Glutamatergic neuron (in vitro differentiated cells): ENCODE data around the gene NUDCD3. TPM values are rescaled to one million over a fixed set of nuclear protein-coding genes. Genes with fewer than 3 reads are reported as not detected.

Experiments
- DNase-seq: peaks from one replicate; pipeline ENCODE4 v3.0.0; 2022
- H3K27ac Mint-ChIP-seq: one replicate; pipeline ENCODE4 v1.8.0; 2020; ENCODE audit warnings: mild to moderate bottlenecking, mixed read lengths, inconsistent platforms; ENCODE audit not compliant: unreplicated experiment
- H3K27me3 Mint-ChIP-seq: one replicate; pipeline ENCODE4 v1.8.0; 2020; ENCODE audit warnings: mild to moderate bottlenecking, moderate library complexity, mixed read lengths, inconsistent platforms; ENCODE audit not compliant: unreplicated experiment
- H3K36me3 Mint-ChIP-seq: one replicate; pipeline ENCODE4 v1.8.0; 2020; ENCODE audit warnings: mild to moderate bottlenecking, mixed read lengths, inconsistent platforms; ENCODE audit not compliant: unreplicated experiment
- H3K4me1 Mint-ChIP-seq: one replicate; pipeline ENCODE4 v1.8.0; 2020; ENCODE audit warnings: mild to moderate bottlenecking, low read depth, mixed read lengths, inconsistent platforms; ENCODE audit not compliant: unreplicated experiment
- H3K4me3 Mint-ChIP-seq: one replicate; pipeline ENCODE4 v1.8.0; 2020; ENCODE audit warnings: mild to moderate bottlenecking, mixed read lengths, inconsistent platforms; ENCODE audit not compliant: unreplicated experiment
- H3K9me3 Mint-ChIP-seq: one replicate; pipeline ENCODE4 v1.8.0; 2020; ENCODE audit warnings: mild to moderate bottlenecking, moderate library complexity, mixed read lengths, inconsistent platforms; ENCODE audit not compliant: unreplicated experiment
- total RNA-seq: library from RNA; stranded (reverse); fragmentation: NEBNext Ultra II Directional; extraction: Animal tissue kit (Norgen Biotek cat#: 25700); gene quantifications from one replicate; pipeline ENCODE4 v1.2.1, GENCODE V29; 2021; ENCODE audit not compliant: unreplicated experiment
- TF ChIP-seq, protein P1 (sequence below): fragments of 200-600 bp; sonication (generic); IDR thresholded peaks from one replicate; pipeline ENCODE4 v1.5.0; 2021; ENCODE audit not compliant: partially characterized antibody, unreplicated experiment

The NUDCD3 gene
- total RNA-seq, 1 donor from 2014 or later: 151 TPM

DNA sequence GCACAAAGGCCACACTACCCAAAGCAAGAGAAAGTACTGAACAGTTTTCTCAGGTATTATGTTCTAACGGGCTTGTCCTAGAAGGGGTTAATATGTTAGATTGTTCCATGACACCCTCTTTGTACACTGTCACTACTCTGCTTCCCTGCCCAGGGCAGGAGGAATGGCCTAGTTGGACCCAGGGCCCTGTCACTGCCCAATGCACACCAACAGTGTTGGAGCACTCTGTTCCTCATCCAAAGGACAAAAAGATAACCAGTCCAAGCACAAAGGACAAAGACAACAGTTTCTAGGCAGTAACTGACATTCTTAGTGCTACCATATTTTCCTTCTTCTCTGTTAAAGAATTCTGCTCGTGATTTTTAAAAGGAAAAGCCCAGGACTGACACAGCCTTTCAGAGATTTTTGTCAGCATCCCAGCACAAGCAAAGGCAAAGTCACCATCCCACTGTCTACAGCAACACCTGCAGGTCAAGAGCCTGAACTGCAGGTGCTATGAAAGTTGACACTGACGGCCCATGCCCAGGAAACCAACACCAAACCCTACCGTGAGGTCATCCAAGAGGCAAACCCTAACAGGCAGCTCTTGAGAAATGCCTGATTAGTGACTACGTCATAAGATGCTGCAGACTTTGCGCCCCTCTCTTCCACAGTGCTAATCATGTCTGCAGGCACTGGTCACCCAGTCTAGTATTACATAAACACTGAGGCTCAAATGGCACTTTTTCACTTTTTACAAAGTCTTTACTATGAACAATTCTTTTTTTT, 13.2 kb downstream of the NUDCD3 start:
- H3K9me3 Mint-ChIP-seq: no peaks in the 10 kb centered on the region
- peaks cover 19% of the 10 kb centered on the region for H3K4me1 Mint-ChIP-seq
- peaks cover 1% of the 10 kb centered on the region for H3K36me3 Mint-ChIP-seq
- DNase-seq: peak; percentile 69
- TF ChIP-seq, protein P1, sequence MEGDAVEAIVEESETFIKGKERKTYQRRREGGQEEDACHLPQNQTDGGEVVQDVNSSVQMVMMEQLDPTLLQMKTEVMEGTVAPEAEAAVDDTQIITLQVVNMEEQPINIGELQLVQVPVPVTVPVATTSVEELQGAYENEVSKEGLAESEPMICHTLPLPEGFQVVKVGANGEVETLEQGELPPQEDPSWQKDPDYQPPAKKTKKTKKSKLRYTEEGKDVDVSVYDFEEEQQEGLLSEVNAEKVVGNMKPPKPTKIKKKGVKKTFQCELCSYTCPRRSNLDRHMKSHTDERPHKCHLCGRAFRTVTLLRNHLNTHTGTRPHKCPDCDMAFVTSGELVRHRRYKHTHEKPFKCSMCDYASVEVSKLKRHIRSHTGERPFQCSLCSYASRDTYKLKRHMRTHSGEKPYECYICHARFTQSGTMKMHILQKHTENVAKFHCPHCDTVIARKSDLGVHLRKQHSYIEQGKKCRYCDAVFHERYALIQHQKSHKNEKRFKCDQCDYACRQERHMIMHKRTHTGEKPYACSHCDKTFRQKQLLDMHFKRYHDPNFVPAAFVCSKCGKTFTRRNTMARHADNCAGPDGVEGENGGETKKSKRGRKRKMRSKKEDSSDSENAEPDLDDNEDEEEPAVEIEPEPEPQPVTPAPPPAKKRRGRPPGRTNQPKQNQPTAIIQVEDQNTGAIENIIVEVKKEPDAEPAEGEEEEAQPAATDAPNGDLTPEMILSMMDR: peak; percentile 94
- H3K27ac Mint-ChIP-seq: no peak overlapping the region
- no peak overlapping the region for H3K4me3 Mint-ChIP-seq
- H3K27me3 Mint-ChIP-seq: no peaks in the 10 kb centered on the region

DNA sequence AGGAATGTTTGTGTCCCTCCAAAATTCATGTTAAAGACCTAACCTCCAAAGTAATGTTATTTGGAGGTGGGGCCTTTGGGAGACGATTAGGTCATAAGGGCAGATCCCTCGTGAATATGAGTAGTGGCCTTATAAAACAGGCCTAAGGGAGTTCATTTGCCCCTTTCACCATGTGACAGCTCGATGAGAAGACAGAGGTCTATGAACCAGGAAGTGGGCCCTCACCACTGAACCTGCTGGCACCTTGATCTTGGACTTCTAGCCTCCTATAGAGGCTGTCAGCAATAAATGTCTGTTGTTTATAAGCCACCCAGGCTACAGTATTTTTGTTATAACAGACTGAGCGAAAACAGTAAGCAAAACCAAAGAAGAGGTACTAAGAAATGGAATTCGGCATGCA, 14.1 kb downstream of the NUDCD3 start:
- H3K36me3 Mint-ChIP-seq: no peaks in the 10 kb centered on the region
- no peak overlapping the region for H3K27ac Mint-ChIP-seq
- H3K9me3 Mint-ChIP-seq: no peaks in the 10 kb centered on the region
- H3K4me3 Mint-ChIP-seq: no peak overlapping the region
- H3K27me3 Mint-ChIP-seq: no peaks in the 10 kb centered on the region
- TF ChIP-seq, protein P1: no peak
- no peak for DNase-seq
- peaks cover 19% of the 10 kb centered on the region for H3K4me1 Mint-ChIP-seq

DNA sequence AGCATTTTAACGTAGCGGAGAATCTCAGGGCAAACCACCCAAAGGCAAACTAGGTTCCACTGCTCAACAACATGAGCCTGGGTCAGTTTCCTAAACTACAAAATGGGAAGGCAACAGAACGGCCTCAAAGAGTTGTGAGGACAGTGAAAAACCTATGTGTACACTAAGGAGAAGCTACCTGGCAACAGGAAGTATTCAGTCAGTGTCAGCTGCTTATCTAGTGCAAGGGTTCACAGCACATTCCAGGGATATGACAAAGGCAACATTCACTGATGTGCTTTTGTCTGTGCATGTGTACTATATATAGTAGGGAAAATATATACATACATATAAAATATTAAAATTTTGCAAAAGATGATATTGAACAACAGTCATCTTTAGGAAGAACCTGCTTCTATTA, 17.2 kb downstream of the NUDCD3 start:
- DNase-seq: no peak
- Mint-ChIP-seq H3K27me3 (no peaks in the 10 kb centered on the region), H3K9me3 (no peaks in the 10 kb centered on the region), H3K27ac (no peak overlapping the region), H3K4me1 (peaks cover 28% of the 10 kb centered on the region), H3K4me3 (no peak overlapping the region), H3K36me3 (no peaks in the 10 kb centered on the region)
- TF ChIP-seq, protein P1: no peak

DNA sequence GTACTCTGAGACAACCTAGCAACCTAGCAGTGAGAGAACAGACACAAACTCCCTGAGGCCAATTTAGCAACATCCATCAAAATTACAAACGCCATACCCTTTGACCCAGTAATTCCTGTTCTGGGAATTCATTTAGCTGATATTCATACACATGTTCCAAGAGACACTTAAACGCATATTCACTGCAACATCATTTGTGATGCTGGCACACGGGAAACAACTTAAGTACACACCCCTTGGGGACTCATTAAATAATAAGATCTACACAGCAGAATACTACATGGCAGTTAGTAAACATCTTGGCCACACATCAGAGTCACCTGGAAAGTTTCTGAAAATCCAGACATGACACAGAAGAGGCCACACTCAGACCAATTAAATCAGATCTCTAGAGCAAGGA, 17.6 kb downstream of the NUDCD3 start:
- H3K4me1 Mint-ChIP-seq: peaks cover 28% of the 10 kb centered on the region
- H3K4me3 Mint-ChIP-seq: no peak overlapping the region
- H3K9me3 Mint-ChIP-seq: no peaks in the 10 kb centered on the region
- TF ChIP-seq, protein P1: no peak
- DNase-seq: no peak
- no peaks in the 10 kb centered on the region for H3K27me3 Mint-ChIP-seq
- no peak overlapping the region for H3K27ac Mint-ChIP-seq
- no peaks in the 10 kb centered on the region for H3K36me3 Mint-ChIP-seq

DNA sequence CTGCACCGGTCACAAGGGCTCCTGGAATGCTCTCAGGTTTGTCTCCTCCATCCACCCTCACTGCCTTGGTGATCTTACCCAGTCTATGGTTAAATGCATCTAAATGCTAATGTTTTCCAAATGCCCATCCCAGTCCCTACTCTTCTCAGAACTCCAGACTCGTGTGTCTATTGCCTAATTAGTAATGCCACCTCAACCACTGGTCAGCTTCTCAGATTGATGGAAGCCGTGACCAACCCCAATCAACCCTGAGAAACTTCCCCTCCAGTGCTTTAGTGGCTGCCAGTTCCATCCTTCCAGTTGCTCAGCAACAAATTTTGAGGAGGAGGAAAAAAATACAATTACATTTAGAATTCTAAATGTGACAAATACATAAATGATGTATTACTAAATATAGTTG, 18.6 kb downstream of the NUDCD3 start:
- Mint-ChIP-seq H3K36me3 (no peaks in the 10 kb centered on the region), H3K4me1 (peaks cover 23% of the 10 kb centered on the region), H3K27me3 (no peaks in the 10 kb centered on the region), H3K4me3 (no peak overlapping the region), H3K27ac (no peak overlapping the region), H3K9me3 (no peaks in the 10 kb centered on the region)
- TF ChIP-seq, protein P1: no peak
- DNase-seq: no peak
